Measurements from ENCODE around the gene CFAP45.

The CFAP45 gene

GRCh38 chr1:159860456-159860855, 39.5 kb downstream of the CFAP45 start:
- Histone ChIP-seq H3K27ac (ENCODE audit: poor library complexity, severe bottlenecking) (no peak overlapping the region), H3K9me3 (ENCODE audit: severe bottlenecking) (no peaks in the 10 kb centered on the region), H3K36me3 (ENCODE audit: low read depth) (no peaks in the 10 kb centered on the region), H3K4me1 (ENCODE audit: insufficient read depth, poor library complexity, severe bottlenecking) (no peaks in the 10 kb centered on the region), H3K4me3 (ENCODE audit: severe bottlenecking) (no peak overlapping the region), H3K27me3 (ENCODE audit: insufficient read depth, poor library complexity, severe bottlenecking) (no peaks in the 10 kb centered on the region)
- DNase-seq (ENCODE audit: low spot score), result no peak
- no peak for TF ChIP-seq CTCF (IDR thresholded peaks at IDR 0.05; ENCODE audit: poor library complexity, severe bottlenecking)
- 0 out of 3 replicates have a peak, but pooled peaks have one; percentile 11 for ATAC-seq (ENCODE audit: low read depth)

GRCh38 chr1:159859767-159860322, 40.1 kb downstream of the CFAP45 start:
- no peaks in the 10 kb centered on the region for H3K4me1 ChIP-seq (ENCODE audit: insufficient read depth, poor library complexity, severe bottlenecking)
- ATAC-seq (ENCODE audit: low read depth), result no peak
- H3K36me3 ChIP-seq (ENCODE audit: low read depth), result no peaks in the 10 kb centered on the region
- DNase-seq (ENCODE audit: low spot score), result no peak
- no peak overlapping the region for H3K27ac ChIP-seq (ENCODE audit: poor library complexity, severe bottlenecking)
- no peak overlapping the region for H3K4me3 ChIP-seq (ENCODE audit: severe bottlenecking)
- no peaks in the 10 kb centered on the region for H3K9me3 ChIP-seq (ENCODE audit: severe bottlenecking)
- TF ChIP-seq CTCF (IDR thresholded peaks at IDR 0.05; ENCODE audit: poor library complexity, severe bottlenecking), result no peak
- no peaks in the 10 kb centered on the region for H3K27me3 ChIP-seq (ENCODE audit: insufficient read depth, poor library complexity, severe bottlenecking)

GRCh38 chr1:159857889-159858288, 42.1 kb downstream of the CFAP45 start:
- H3K4me1 ChIP-seq (ENCODE audit: insufficient read depth, poor library complexity, severe bottlenecking), result peaks cover 5% of the 10 kb centered on the region
- no peaks in the 10 kb centered on the region for H3K9me3 ChIP-seq (ENCODE audit: severe bottlenecking)
- TF ChIP-seq CTCF (IDR thresholded peaks at IDR 0.05; ENCODE audit: poor library complexity, severe bottlenecking), result no peak
- no peak overlapping the region for H3K4me3 ChIP-seq (ENCODE audit: severe bottlenecking)
- H3K27ac ChIP-seq (ENCODE audit: poor library complexity, severe bottlenecking), result no peak overlapping the region
- H3K27me3 ChIP-seq (ENCODE audit: insufficient read depth, poor library complexity, severe bottlenecking), result no peaks in the 10 kb centered on the region
- ATAC-seq (ENCODE audit: low read depth), result no peak
- DNase-seq (ENCODE audit: low spot score), result no peak
- H3K36me3 ChIP-seq (ENCODE audit: low read depth), result no peaks in the 10 kb centered on the region

- no peak for DNase-seq (ENCODE audit: low spot score)
- Histone ChIP-seq H3K27ac (ENCODE audit: poor library complexity, severe bottlenecking) (no peak overlapping the region), H3K4me3 (ENCODE audit: severe bottlenecking) (no peak overlapping the region), H3K9me3 (ENCODE audit: severe bottlenecking) (no peaks in the 10 kb centered on the region), H3K27me3 (ENCODE audit: insufficient read depth, poor library complexity, severe bottlenecking) (no peaks in the 10 kb centered on the region), H3K36me3 (ENCODE audit: low read depth) (no peaks in the 10 kb centered on the region), H3K4me1 (ENCODE audit: insufficient read depth, poor library complexity, severe bottlenecking) (peaks cover 5% of the 10 kb centered on the region)
- no peak for TF ChIP-seq CTCF (IDR thresholded peaks at IDR 0.05; ENCODE audit: poor library complexity, severe bottlenecking)
- ATAC-seq (ENCODE audit: low read depth), result no peak
These were observed 43.4 kb downstream of the CFAP45 start for GRCh38 chr1:159856576-159856975.

GRCh38 chr1:159855709-159856108, 44.3 kb downstream of the CFAP45 start:
- ATAC-seq (ENCODE audit: low read depth), result no peak
- Histone ChIP-seq H3K4me3 (ENCODE audit: severe bottlenecking) (no peak overlapping the region), H3K27me3 (ENCODE audit: insufficient read depth, poor library complexity, severe bottlenecking) (no peaks in the 10 kb centered on the region), H3K27ac (ENCODE audit: poor library complexity, severe bottlenecking) (no peak overlapping the region), H3K4me1 (ENCODE audit: insufficient read depth, poor library complexity, severe bottlenecking) (peaks cover 5% of the 10 kb centered on the region), H3K36me3 (ENCODE audit: low read depth) (no peaks in the 10 kb centered on the region), H3K9me3 (ENCODE audit: severe bottlenecking) (no peaks in the 10 kb centered on the region)
- no peak for TF ChIP-seq CTCF (IDR thresholded peaks at IDR 0.05; ENCODE audit: poor library complexity, severe bottlenecking)
- DNase-seq (ENCODE audit: low spot score), result no peak

Data from RWPE2 (cell line).